HCT116 (cell line): ENCODE results near the gene SGCA. TPM values are rescaled to one million over a fixed set of nuclear protein-coding genes. Genes with fewer than 3 reads are reported as not detected.

ENCODE experiments used
- ATAC-seq: fragments of 200-7000 bp; cut with Tn5 transposase; 2 replicates; pipeline ENCODE4 v1.9.1; 2020; ENCODE audit warnings: mild to moderate bottlenecking, moderate library complexity
- BruUV-seq: library from RNA; stranded (reverse); fragments of 400-500 nt; replicated peaks from 2 replicates; lab custom pipeline; 2021; lab: Mats Ljungman, UMichigan
- CTCF ChIA-PET: fragments of 300-600 bp; sonication (Branson Sonifier 250); formaldehyde crosslinking; loops from one replicate; lab custom pipeline; 2021; ENCODE audit warnings: antibody characterized with exemption; lab: Charles Lee
- POLR2A ChIA-PET: fragments of 300-600, 350-600 bp; sonication (Branson Sonifier 250); formaldehyde crosslinking; loops from one replicate; lab custom pipeline; 2021; ENCODE audit warnings: antibody characterized with exemption; lab: Charles Lee
- RAD21 ChIA-PET, 2 experiments: fragments of 300-600 bp; sonication (Branson Sonifier 250); formaldehyde crosslinking; loops; one replicate each; lab custom pipeline; 2023; ENCODE audit warnings: low total read pairs in 2 of 2; ENCODE audit not compliant: uncharacterized antibody in 2 of 2, unreplicated experiment in 2 of 2, low non-redundant PET in 1 of 2; lab: Charles Lee
- DNase-seq: peaks from one replicate; pipeline ENCODE4 v3.0.0-alpha.2; 2010; ENCODE audit warnings: low read depth, low spot score
- H2AFZ ChIP-seq: fragments of 200-600 bp; shearing (Covaris generic), sonication (generic); 2 replicates; pipeline ENCODE4 v1.6.1; 2017; ENCODE audit warnings: low read depth, mixed run types, mixed read lengths, antibody characterized with exemption, low read length; ENCODE audit not compliant: poor library complexity, severe bottlenecking
- H3K27ac ChIP-seq: 2 replicates; pipeline ENCODE4 v1.5.1; 2012; ENCODE audit warnings: low read depth, low read length
- H3K27me3 ChIP-seq: fragments of 200-600 bp; sonication (generic); 2 replicates; pipeline ENCODE4 v1.6.1; 2016; ENCODE audit warnings: mixed run types, low read length, mixed read lengths; ENCODE audit not compliant: insufficient read depth
- H3K36me3 ChIP-seq, 2 experiments: fragments of 200-500 bp in 1 of 2; fragments of 200-600 bp in 1 of 2; sonication (Bioruptor generic) in 1 of 2; sonication (generic) in 1 of 2; 2 replicates each; pipeline versions ENCODE4 v1.5.1 to v1.6.1; 2014 to 2016; ENCODE audit warnings: low read length in 2 of 2, inconsistent platforms in 1 of 2, mixed read lengths in 1 of 2, mixed run types in 1 of 2; ENCODE audit not compliant: insufficient read depth in 2 of 2, control insufficient read depth in 1 of 2
- H3K4me1 ChIP-seq, 2 experiments: fragments of 200-600 bp in 1 of 2; sonication (generic) in 1 of 2; 2 replicates each; pipeline versions ENCODE4 v1.5.1 to v1.6.1; 2012 to 2017; ENCODE audit warnings: low read length in 2 of 2, inconsistent platforms in 1 of 2, mild to moderate bottlenecking in 1 of 2, mixed read lengths in 1 of 2, mixed run types in 1 of 2, moderate library complexity in 1 of 2; ENCODE audit not compliant: insufficient read depth in 2 of 2, control insufficient read depth in 1 of 2
- H3K4me2 ChIP-seq: fragments of 200-600 bp; sonication (generic); 2 replicates; pipeline ENCODE4 v1.6.1; 2017; ENCODE audit warnings: mixed run types, low read length, mixed read lengths
- H3K4me3 ChIP-seq, 2 experiments: fragments of 200-600 bp in 1 of 2; sonication (generic) in 1 of 2; replicated peaks in 1 of 2; 2 replicates each; pipeline ENCODE4 v1.5.1; 2011 to 2016; ENCODE audit warnings: low read length in 2 of 2, control low read depth in 1 of 2, low read depth in 1 of 2, mild to moderate bottlenecking in 1 of 2, mixed read lengths in 1 of 2, mixed run types in 1 of 2
- H3K79me2 ChIP-seq: fragments of 200-600 bp; sonication (generic); 2 replicates; pipeline ENCODE4 v1.6.1; 2017; ENCODE audit warnings: mild to moderate bottlenecking, mixed run types, low read length, moderate library complexity, mixed read lengths; ENCODE audit not compliant: insufficient read depth
- H3K9ac ChIP-seq: fragments of 200-600 bp; sonication (generic); 2 replicates; pipeline ENCODE4 v1.6.1; 2016; ENCODE audit warnings: low read length, mixed read lengths
- H3K9me2 ChIP-seq: fragments of 200-600 bp; sonication (generic), shearing (Covaris generic); 2 replicates; pipeline ENCODE4 v1.6.1; 2017; ENCODE audit warnings: mixed run types, mild to moderate bottlenecking, moderate library complexity; ENCODE audit not compliant: insufficient read depth
- H3K9me3 ChIP-seq, 2 experiments: fragments of 200-500 bp in 1 of 2; fragments of 200-600 bp in 1 of 2; sonication (Bioruptor generic) in 1 of 2; sonication (generic) in 1 of 2; 2 replicates each; pipeline ENCODE4 v1.6.1; 2014 to 2017; ENCODE audit warnings: low read length in 2 of 2, mixed read lengths in 2 of 2, inconsistent platforms in 1 of 2, low read depth in 1 of 2, mild to moderate bottlenecking in 1 of 2, mixed run types in 1 of 2, moderate library complexity in 1 of 2; ENCODE audit not compliant: control insufficient read depth in 1 of 2, insufficient read depth in 1 of 2
- H4K20me1 ChIP-seq: fragments of 200-600 bp; sonication (generic), shearing (Covaris generic); 2 replicates; pipeline ENCODE4 v1.6.1; 2017; ENCODE audit warnings: mixed run types, mild to moderate bottlenecking, moderate library complexity; ENCODE audit not compliant: insufficient read depth
- EGR1 ChIP-seq: IDR thresholded peaks from 2 replicates; pipeline ENCODE4 v1.6.1; 2012; ENCODE audit warnings: low read depth
- ELF1 ChIP-seq: IDR thresholded peaks from 2 replicates; pipeline ENCODE4 v1.6.1; 2012; ENCODE audit warnings: low read depth, borderline replicate concordance
- EZH2 ChIP-seq: fragments of 200-600 bp; sonication (generic); IDR thresholded peaks from 2 replicates; pipeline ENCODE4 v1.6.1; 2017; ENCODE audit warnings: antibody characterized with exemption, mixed run types
- EZH2phosphoT487 ChIP-seq: fragments of 200-600 bp; IDR thresholded peaks from 2 replicates; pipeline ENCODE4 v1.6.1; 2018; ENCODE audit warnings: antibody characterized with exemption, borderline replicate concordance
- FOSL1 ChIP-seq: IDR thresholded peaks from 2 replicates; pipeline ENCODE4 v1.6.1; 2012; ENCODE audit warnings: low read depth
- JUND ChIP-seq: IDR thresholded peaks from 2 replicates; pipeline ENCODE4 v1.6.1; 2012
- POLR2A ChIP-seq: IDR thresholded peaks from 2 replicates; pipeline ENCODE4 v1.7.0; 2011; ENCODE audit warnings: borderline replicate concordance; ENCODE audit not compliant: insufficient read depth, insufficient read length; ENCODE audit errors: extremely low read depth
- POLR2AphosphoS5 ChIP-seq: IDR thresholded peaks from 2 replicates; pipeline ENCODE4 v1.6.1; 2011; ENCODE audit warnings: mild to moderate bottlenecking, low read depth, low read length, moderate library complexity
- SIN3A ChIP-seq: IDR thresholded peaks from 2 replicates; pipeline ENCODE4 v1.6.1; 2012; ENCODE audit warnings: low read depth
- SP1 ChIP-seq: IDR thresholded peaks from 2 replicates; pipeline ENCODE4 v1.6.1; 2012; ENCODE audit warnings: low read depth
- YY1 ChIP-seq: IDR thresholded peaks from 2 replicates; pipeline ENCODE4 v1.6.1; 2011; ENCODE audit warnings: low read length, low read depth, moderate library complexity, mild to moderate bottlenecking; ENCODE audit not compliant: insufficient replicate concordance; ENCODE audit errors: extremely low read depth
- intact Hi-C: fragments of 100-400 bp; cut with micrococcal nuclease; formaldehyde crosslinking; loops from 2 replicates; pipeline ENCODE4 v1.10.0; 2022
- total RNA-seq: library from RNA; stranded (reverse); gene quantifications from one replicate; pipeline ENCODE4 v1.2.1, GENCODE V29; 2021; ENCODE audit not compliant: unreplicated experiment
- TF ChIP-seq, protein P1 (sequence below): IDR thresholded peaks from 2 replicates; pipeline ENCODE4 v1.6.1; 2012; ENCODE audit warnings: low read depth
- TF ChIP-seq, protein P2 (sequence below), 3 experiments: fragments of 200-600 bp in 1 of 3; sonication (generic) in 1 of 3; IDR thresholded peaks in 2 of 3; conservative IDR thresholded peaks in 1 of 3; 2 replicates each; pipeline ENCODE4 v1.5.1; 2012 to 2017; ENCODE audit warnings: low read depth in 2 of 3, low read length in 2 of 3, antibody characterized with exemption in 1 of 3, borderline replicate concordance in 1 of 3, control low read depth in 1 of 3, mild to moderate bottlenecking in 1 of 3, mixed read lengths in 1 of 3, mixed run types in 1 of 3, moderate library complexity in 1 of 3; ENCODE audit not compliant: insufficient read depth in 1 of 3
- TF ChIP-seq, protein P3 (sequence below): IDR thresholded peaks from 2 replicates; pipeline ENCODE4 v1.6.1; 2011; ENCODE audit warnings: mild to moderate bottlenecking, low read length, moderate library complexity; ENCODE audit not compliant: insufficient replicate concordance; ENCODE audit errors: extremely low read depth

The SGCA gene
- total RNA-seq, 1 experiment from 2014 or later: 0.37 TPM

DNA sequence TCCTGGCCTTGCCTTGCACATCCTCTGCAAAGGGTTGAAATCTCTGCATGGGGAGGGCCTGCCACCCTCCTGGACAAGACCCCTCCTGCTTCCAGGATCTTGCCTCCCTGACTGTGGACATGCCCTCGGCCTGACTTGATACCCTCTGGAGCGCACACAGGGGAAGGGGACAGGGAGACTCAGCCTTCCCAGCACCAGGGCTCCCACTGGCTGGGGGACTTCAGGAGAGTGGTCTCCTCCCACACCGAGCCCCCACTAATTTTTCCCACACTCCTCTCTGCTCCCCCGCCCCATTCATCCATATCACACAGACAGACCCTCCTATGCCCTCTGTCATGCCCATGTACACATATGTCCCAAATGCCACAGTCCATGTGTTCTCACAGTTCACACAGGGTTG, 14.3 kb downstream of the SGCA start:
- POLR2A ChIA-PET: no interaction called here
- Histone ChIP-seq H3K27ac (no peak overlapping the region), H3K79me2 (no peaks in the 10 kb centered on the region), H3K9me2 (no peaks in the 10 kb centered on the region), H3K9me3 (no peaks in the 10 kb centered on the region), H3K4me2 (no peak overlapping the region), H3K4me1 (peaks cover 34 to 41% of the 10 kb centered on the region in 2 experiments), H3K27me3 (no peaks in the 10 kb centered on the region), H3K4me3 (no peak overlapping the region), H3K9ac (no peak overlapping the region), H3K36me3 (no peaks in the 10 kb centered on the region), H4K20me1 (no peaks in the 10 kb centered on the region), H2AFZ (no peak overlapping the region)
- CTCF ChIA-PET: no interaction called here
- no TSS peak for BruUV-seq
- TF ChIP-seq EZH2phosphoT487 (no peak), SIN3A (no peak), EZH2 (no peak), ELF1 (no peak), YY1 (no peak), JUND (no peak), POLR2A (no peak), EGR1 (no peak), SP1 (no peak), POLR2AphosphoS5 (no peak), FOSL1 (no peak)
- TF ChIP-seq, protein P1, sequence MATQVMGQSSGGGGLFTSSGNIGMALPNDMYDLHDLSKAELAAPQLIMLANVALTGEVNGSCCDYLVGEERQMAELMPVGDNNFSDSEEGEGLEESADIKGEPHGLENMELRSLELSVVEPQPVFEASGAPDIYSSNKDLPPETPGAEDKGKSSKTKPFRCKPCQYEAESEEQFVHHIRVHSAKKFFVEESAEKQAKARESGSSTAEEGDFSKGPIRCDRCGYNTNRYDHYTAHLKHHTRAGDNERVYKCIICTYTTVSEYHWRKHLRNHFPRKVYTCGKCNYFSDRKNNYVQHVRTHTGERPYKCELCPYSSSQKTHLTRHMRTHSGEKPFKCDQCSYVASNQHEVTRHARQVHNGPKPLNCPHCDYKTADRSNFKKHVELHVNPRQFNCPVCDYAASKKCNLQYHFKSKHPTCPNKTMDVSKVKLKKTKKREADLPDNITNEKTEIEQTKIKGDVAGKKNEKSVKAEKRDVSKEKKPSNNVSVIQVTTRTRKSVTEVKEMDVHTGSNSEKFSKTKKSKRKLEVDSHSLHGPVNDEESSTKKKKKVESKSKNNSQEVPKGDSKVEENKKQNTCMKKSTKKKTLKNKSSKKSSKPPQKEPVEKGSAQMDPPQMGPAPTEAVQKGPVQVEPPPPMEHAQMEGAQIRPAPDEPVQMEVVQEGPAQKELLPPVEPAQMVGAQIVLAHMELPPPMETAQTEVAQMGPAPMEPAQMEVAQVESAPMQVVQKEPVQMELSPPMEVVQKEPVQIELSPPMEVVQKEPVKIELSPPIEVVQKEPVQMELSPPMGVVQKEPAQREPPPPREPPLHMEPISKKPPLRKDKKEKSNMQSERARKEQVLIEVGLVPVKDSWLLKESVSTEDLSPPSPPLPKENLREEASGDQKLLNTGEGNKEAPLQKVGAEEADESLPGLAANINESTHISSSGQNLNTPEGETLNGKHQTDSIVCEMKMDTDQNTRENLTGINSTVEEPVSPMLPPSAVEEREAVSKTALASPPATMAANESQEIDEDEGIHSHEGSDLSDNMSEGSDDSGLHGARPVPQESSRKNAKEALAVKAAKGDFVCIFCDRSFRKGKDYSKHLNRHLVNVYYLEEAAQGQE: no peak
- TF ChIP-seq, protein P2, sequence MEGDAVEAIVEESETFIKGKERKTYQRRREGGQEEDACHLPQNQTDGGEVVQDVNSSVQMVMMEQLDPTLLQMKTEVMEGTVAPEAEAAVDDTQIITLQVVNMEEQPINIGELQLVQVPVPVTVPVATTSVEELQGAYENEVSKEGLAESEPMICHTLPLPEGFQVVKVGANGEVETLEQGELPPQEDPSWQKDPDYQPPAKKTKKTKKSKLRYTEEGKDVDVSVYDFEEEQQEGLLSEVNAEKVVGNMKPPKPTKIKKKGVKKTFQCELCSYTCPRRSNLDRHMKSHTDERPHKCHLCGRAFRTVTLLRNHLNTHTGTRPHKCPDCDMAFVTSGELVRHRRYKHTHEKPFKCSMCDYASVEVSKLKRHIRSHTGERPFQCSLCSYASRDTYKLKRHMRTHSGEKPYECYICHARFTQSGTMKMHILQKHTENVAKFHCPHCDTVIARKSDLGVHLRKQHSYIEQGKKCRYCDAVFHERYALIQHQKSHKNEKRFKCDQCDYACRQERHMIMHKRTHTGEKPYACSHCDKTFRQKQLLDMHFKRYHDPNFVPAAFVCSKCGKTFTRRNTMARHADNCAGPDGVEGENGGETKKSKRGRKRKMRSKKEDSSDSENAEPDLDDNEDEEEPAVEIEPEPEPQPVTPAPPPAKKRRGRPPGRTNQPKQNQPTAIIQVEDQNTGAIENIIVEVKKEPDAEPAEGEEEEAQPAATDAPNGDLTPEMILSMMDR (IDR thresholded peaks at IDR 0.05 in 2 of 3, conservative IDR thresholded peaks at IDR 0.05 in 1 of 3; ENCODE audit: borderline replicate concordance in 1 of 3, insufficient read depth in 1 of 3, low read depth in 2 of 3, low read length in 2 of 3): no peak
- TF ChIP-seq, protein P3, sequence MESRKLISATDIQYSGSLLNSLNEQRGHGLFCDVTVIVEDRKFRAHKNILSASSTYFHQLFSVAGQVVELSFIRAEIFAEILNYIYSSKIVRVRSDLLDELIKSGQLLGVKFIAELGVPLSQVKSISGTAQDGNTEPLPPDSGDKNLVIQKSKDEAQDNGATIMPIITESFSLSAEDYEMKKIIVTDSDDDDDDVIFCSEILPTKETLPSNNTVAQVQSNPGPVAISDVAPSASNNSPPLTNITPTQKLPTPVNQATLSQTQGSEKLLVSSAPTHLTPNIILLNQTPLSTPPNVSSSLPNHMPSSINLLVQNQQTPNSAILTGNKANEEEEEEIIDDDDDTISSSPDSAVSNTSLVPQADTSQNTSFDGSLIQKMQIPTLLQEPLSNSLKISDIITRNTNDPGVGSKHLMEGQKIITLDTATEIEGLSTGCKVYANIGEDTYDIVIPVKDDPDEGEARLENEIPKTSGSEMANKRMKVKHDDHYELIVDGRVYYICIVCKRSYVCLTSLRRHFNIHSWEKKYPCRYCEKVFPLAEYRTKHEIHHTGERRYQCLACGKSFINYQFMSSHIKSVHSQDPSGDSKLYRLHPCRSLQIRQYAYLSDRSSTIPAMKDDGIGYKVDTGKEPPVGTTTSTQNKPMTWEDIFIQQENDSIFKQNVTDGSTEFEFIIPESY: no peak
- ATAC-seq (no peak), DNase-seq (no peak)
- RAD21 ChIA-PET: no interaction called here
- intact Hi-C loops: no loop called here
